ENCODE data around the gene ABCC6. TPM values are rescaled to one million over a fixed set of nuclear protein-coding genes. Genes with fewer than 3 reads are reported as not detected.

Gene ABCC6
- total and polyA plus RNA-seq, 10 of the 15 experiments (the other 5 are each of a cell fraction or from before 2014, with no cell fraction given): 0.05 to 0.13 (median 0.06) TPM; not detected in 5

GRCh38 chr16:16150878-16151152 is 72.5 kb downstream of the ABCC6 start:
- no peak overlapping the region for H3K9ac ChIP-seq (ENCODE audit: control insufficient read depth, insufficient read depth, low read length)
- DNase-seq (ENCODE audit: low read depth, low spot score) (no peak), FAIRE-seq (no peak), ATAC-seq (no peak)
- no peak overlapping the region for H3K27ac ChIP-seq (ENCODE audit: control insufficient read depth, insufficient read depth)
- TF ChIP-seq YBX1 (IDR thresholded peaks at IDR 0.05): no peak
- TF ChIP-seq ZBED1 (IDR thresholded peaks at IDR 0.05; ENCODE audit: borderline replicate concordance): no peak
- TF ChIP-seq RB1 (IDR thresholded peaks at IDR 0.05; ENCODE audit: borderline replicate concordance): no peak
- no peak for TF ChIP-seq ATF7 (IDR thresholded peaks at IDR 0.05; ENCODE audit: low read depth)
- TF ChIP-seq KDM1A (IDR thresholded peaks at IDR 0.05; ENCODE audit: borderline replicate concordance): no peak
- no peak for TF ChIP-seq EED (IDR thresholded peaks at IDR 0.05; ENCODE audit: low read depth)
- no peak for TF ChIP-seq EGR1 (IDR thresholded peaks at IDR 0.05; ENCODE audit: borderline replicate concordance in 1 of 2, low read depth in 2 of 2, low read length in 2 of 2)
- TF ChIP-seq SREBF1 (IDR thresholded peaks at IDR 0.05; ENCODE audit: low read length): no peak
- TF ChIP-seq ZBTB33 (IDR thresholded peaks at IDR 0.05): no peak
- TF ChIP-seq SMAD5 (IDR thresholded peaks at IDR 0.05; ENCODE audit: low read depth): no peak
- TF ChIP-seq IRF5 (IDR thresholded peaks at IDR 0.05; ENCODE audit: borderline replicate concordance): no peak
- TF ChIP-seq ELK1 (IDR thresholded peaks at IDR 0.05; ENCODE audit: low read depth, low read length): no peak
- TF ChIP-seq SRF (IDR thresholded peaks at IDR 0.05; ENCODE audit: low read depth in 2 of 2, low read length in 2 of 2): no peak
- TF ChIP-seq ZBTB11 (CRISPR knock-in tag; IDR thresholded peaks at IDR 0.05): no peak
- no peaks in the 10 kb centered on the region; a peak in 3 of 4 replicates for H3K36me3 ChIP-seq (ENCODE audit: control insufficient read depth in 2 of 2, insufficient read depth in 2 of 2, low read length in 1 of 2)
- H3K27me3 ChIP-seq (replicated peaks in 1 of 2; ENCODE audit: control insufficient read depth in 2 of 2, insufficient read depth in 2 of 2, low read length in 1 of 2): no peaks in the 10 kb centered on the region
- no peak overlapping the region for H3K4me3 ChIP-seq
- ChIA-PET POLR2A (interaction anchor here (0.7 kb wide), 1 partner anchor 243 kb away, joined by 3 read pairs; no protein-coding TSS in a partner anchor), SMC1A (ENCODE audit: uncharacterized antibody, unreplicated experiment) (no interaction called here), CTCF (no interaction called here), RAD21 (ENCODE audit: unreplicated experiment) (no interaction called here)
- WGBS (ENCODE audit: insufficient coverage, insufficient replicate concordance, low lambda C conversion rate, missing lambda C conversion rate): 87% methylated on average over 3 of the region's 4 CpGs
- H3K9me3 ChIP-seq (replicated peaks; ENCODE audit: control insufficient read depth, insufficient read depth, low read length): no peaks in the 10 kb centered on the region
- intact Hi-C loops (cut with micrococcal nuclease; ENCODE audit: unreplicated experiment): no loop called here
- no TSS peak for BruUV-seq (replicated peaks)
- H3K4me2 ChIP-seq (ENCODE audit: control insufficient read depth, insufficient read depth): no peak overlapping the region
- H4K20me1 ChIP-seq (ENCODE audit: control insufficient read depth, insufficient read depth): no peaks in the 10 kb centered on the region
- H2AFZ ChIP-seq (ENCODE audit: control insufficient read depth, low read depth, low read length): no peak overlapping the region
- in situ Hi-C loops (cut with MboI): no loop called here
- no peaks in the 10 kb centered on the region for H3K79me2 ChIP-seq (ENCODE audit: control insufficient read depth, insufficient read depth, low read length)
- no peaks in the 10 kb centered on the region for H3K4me1 ChIP-seq (ENCODE audit: control insufficient read depth, insufficient read depth, low read length)

Measured in GM12878 (cell line).